ENCODE data around the gene LAPTM5. TPM values are rescaled to one million over a fixed set of nuclear protein-coding genes. Genes with fewer than 3 reads are reported as not detected.

Gene LAPTM5
- total and polyA plus RNA-seq, 3 donors from 2014 or later = 2.0 to 46.9 (median 16.3) TPM

- H3K4me1 ChIP-seq = peaks cover 9% of the 10 kb centered on the region
- H3K27me3 ChIP-seq = no peaks in the 10 kb centered on the region
- peak overlapping the region; percentile 98 for H3K27ac ChIP-seq
- intact Hi-C loops (cut with DNase I; ENCODE audit: low total_unique reads) = no loop called here
- H3K9me3 ChIP-seq = no peaks in the 10 kb centered on the region
- H3K4me3 ChIP-seq = peak overlapping the region; percentile 60 to 66
- WGBS, 2 donors = 1% methylated on average over 23 to 41 of the region's 66 CpGs
- peak; percentile 79 for DNase-seq
- H3K36me3 ChIP-seq (ENCODE audit: low read depth, missing control alignments) = no peaks in the 10 kb centered on the region
- TF ChIP-seq, protein P1, sequence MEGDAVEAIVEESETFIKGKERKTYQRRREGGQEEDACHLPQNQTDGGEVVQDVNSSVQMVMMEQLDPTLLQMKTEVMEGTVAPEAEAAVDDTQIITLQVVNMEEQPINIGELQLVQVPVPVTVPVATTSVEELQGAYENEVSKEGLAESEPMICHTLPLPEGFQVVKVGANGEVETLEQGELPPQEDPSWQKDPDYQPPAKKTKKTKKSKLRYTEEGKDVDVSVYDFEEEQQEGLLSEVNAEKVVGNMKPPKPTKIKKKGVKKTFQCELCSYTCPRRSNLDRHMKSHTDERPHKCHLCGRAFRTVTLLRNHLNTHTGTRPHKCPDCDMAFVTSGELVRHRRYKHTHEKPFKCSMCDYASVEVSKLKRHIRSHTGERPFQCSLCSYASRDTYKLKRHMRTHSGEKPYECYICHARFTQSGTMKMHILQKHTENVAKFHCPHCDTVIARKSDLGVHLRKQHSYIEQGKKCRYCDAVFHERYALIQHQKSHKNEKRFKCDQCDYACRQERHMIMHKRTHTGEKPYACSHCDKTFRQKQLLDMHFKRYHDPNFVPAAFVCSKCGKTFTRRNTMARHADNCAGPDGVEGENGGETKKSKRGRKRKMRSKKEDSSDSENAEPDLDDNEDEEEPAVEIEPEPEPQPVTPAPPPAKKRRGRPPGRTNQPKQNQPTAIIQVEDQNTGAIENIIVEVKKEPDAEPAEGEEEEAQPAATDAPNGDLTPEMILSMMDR (IDR thresholded peaks at IDR 0.05) = peak; percentile 97 to 99 (median 99)
- no peak for TF ChIP-seq POLR2A (IDR thresholded peaks at IDR 0.05)
Observed at GRCh38 chr1:30718636-30719405, 38.8 kb downstream of the LAPTM5 start.

- peak overlapping the region; percentile 98 for H3K27ac ChIP-seq
- no peaks in the 10 kb centered on the region for H3K9me3 ChIP-seq
- intact Hi-C loops (cut with DNase I; ENCODE audit: low total_unique reads) = no loop called here
- no peaks in the 10 kb centered on the region for H3K27me3 ChIP-seq
- 1 to 3% methylated on average over 32 to 34 of the region's 50 CpGs for WGBS, 2 donors
- TF ChIP-seq POLR2A (IDR thresholded peaks at IDR 0.05) = no peak
- TF ChIP-seq, protein P1 (IDR thresholded peaks at IDR 0.05) = no peak
- no peaks in the 10 kb centered on the region for H3K36me3 ChIP-seq (ENCODE audit: low read depth, missing control alignments)
- H3K4me3 ChIP-seq = peak overlapping the region; percentile 60 to 66
- peak; percentile 98 for DNase-seq
- H3K4me1 ChIP-seq = peaks cover 9% of the 10 kb centered on the region
Observed at GRCh38 chr1:30718091-30718635, 39.4 kb downstream of the LAPTM5 start.

- no peak for DNase-seq
- TF ChIP-seq, protein P1 (IDR thresholded peaks at IDR 0.05) = no peak
- no peak for TF ChIP-seq POLR2A (IDR thresholded peaks at IDR 0.05)
- no peaks in the 10 kb centered on the region for H3K27me3 ChIP-seq
- no peaks in the 10 kb centered on the region for H3K36me3 ChIP-seq (ENCODE audit: low read depth, missing control alignments)
- WGBS, 2 donors = 89 to 97% methylated on average over 6 to 8 of the region's 8 CpGs
- no peak overlapping the region for H3K27ac ChIP-seq
- H3K9me3 ChIP-seq = no peaks in the 10 kb centered on the region
- intact Hi-C loops (cut with DNase I; ENCODE audit: low total_unique reads) = no loop called here
- H3K4me3 ChIP-seq = no peak overlapping the region
- peaks cover 9% of the 10 kb centered on the region for H3K4me1 ChIP-seq
Observed at GRCh38 chr1:30716646-30717045, 40.9 kb downstream of the LAPTM5 start.

GRCh38 chr1:30715886-30716285 lies 41.7 kb downstream of the LAPTM5 start:
- H3K27ac ChIP-seq = no peak overlapping the region
- no peaks in the 10 kb centered on the region for H3K36me3 ChIP-seq (ENCODE audit: low read depth, missing control alignments)
- H3K4me3 ChIP-seq = no peak overlapping the region
- no peaks in the 10 kb centered on the region for H3K9me3 ChIP-seq
- no peak for DNase-seq
- 98 to 99% methylated on average over 8 to 11 of the region's 11 CpGs for WGBS, 2 donors
- H3K4me1 ChIP-seq = peaks cover 9% of the 10 kb centered on the region
- TF ChIP-seq, protein P1 (IDR thresholded peaks at IDR 0.05) = no peak
- TF ChIP-seq POLR2A (IDR thresholded peaks at IDR 0.05) = no peak
- intact Hi-C loops (cut with DNase I; ENCODE audit: low total_unique reads) = no loop called here
- no peaks in the 10 kb centered on the region for H3K27me3 ChIP-seq
